PC-3 (cell line): ENCODE data around the gene PRPF6. TPM values are rescaled to one million over a fixed set of nuclear protein-coding genes. Genes with fewer than 3 reads are reported as not detected.

Experiments
- ATAC-seq: fragments of 200-7000 bp; cut with Tn5 transposase; 2 replicates; pipeline ENCODE4 v1.9.1; 2020; ENCODE audit warnings: mild to moderate bottlenecking, moderate library complexity
- BruUV-seq: library from RNA; stranded (reverse); fragments of 400-500 nt; replicated peaks from 2 replicates; lab custom pipeline; 2021; lab: Mats Ljungman, UMichigan
- CTCF ChIA-PET: fragments of 300-600 bp; sonication (Branson Sonifier 250); formaldehyde crosslinking; loops from one replicate; lab custom pipeline; 2022; ENCODE audit warnings: antibody characterized with exemption; lab: Charles Lee
- POLR2A ChIA-PET: fragments of 300-600 bp; sonication (Branson Sonifier 250); formaldehyde crosslinking; loops from one replicate; lab custom pipeline; 2022; ENCODE audit warnings: antibody characterized with exemption; ENCODE audit not compliant: unreplicated experiment; lab: Charles Lee
- DNase-seq: peaks from one replicate; pipeline ENCODE4 v3.0.0-alpha.2; 2015
- H2AFZ ChIP-seq: fragments of 300-600 bp; sonication (generic); 2 replicates; pipeline ENCODE4 v1.6.0; 2016; ENCODE audit warnings: antibody characterized with exemption, low read length
- H3F3A ChIP-seq: fragments of 300-600 bp; sonication (generic); one replicate; pipeline ENCODE4 v1.6.0; 2017; ENCODE audit warnings: antibody characterized with exemption, low read length, control low read depth, mild to moderate bottlenecking; ENCODE audit not compliant: unreplicated experiment
- H3K27ac ChIP-seq: fragments of 300-600 bp; sonication (generic); 2 replicates; pipeline ENCODE4 v1.5.1; 2016; ENCODE audit warnings: mild to moderate bottlenecking, low read length
- H3K27me3 ChIP-seq: fragments of 300-600 bp; sonication (generic); 2 replicates; pipeline ENCODE4 v1.6.1; 2016; ENCODE audit warnings: low read length, mixed read lengths
- H3K36me3 ChIP-seq: fragments of 300-600 bp; sonication (generic); 2 replicates; pipeline ENCODE4 v1.6.1; 2016; ENCODE audit warnings: low read depth, mixed run types, low read length, mixed read lengths
- H3K4me1 ChIP-seq: fragments of 300-600 bp; sonication (generic); 2 replicates; pipeline ENCODE4 v1.5.1; 2016; ENCODE audit warnings: low read length; ENCODE audit not compliant: insufficient read depth
- H3K4me2 ChIP-seq: fragments of 300-600 bp; sonication (generic); 2 replicates; pipeline ENCODE4 v1.6.0; 2016; ENCODE audit warnings: low read length
- H3K4me3 ChIP-seq: fragments of 300-600 bp; sonication (generic); 2 replicates; pipeline ENCODE4 v1.5.1; 2016; ENCODE audit warnings: mild to moderate bottlenecking, low read length, mixed read lengths
- H3K79me2 ChIP-seq: fragments of 300-600 bp; sonication (generic); 2 replicates; pipeline ENCODE4 v1.6.1; 2017; ENCODE audit warnings: low read length, mixed read lengths
- H3K9ac ChIP-seq: fragments of 300-600 bp; sonication (generic); 2 replicates; pipeline ENCODE4 v1.6.0; 2016; ENCODE audit warnings: mild to moderate bottlenecking, low read length
- H3K9me2 ChIP-seq: fragments of 300-600 bp; sonication (generic); replicated peaks from 2 replicates; pipeline ENCODE4 v1.6.1; 2016; ENCODE audit warnings: mixed run types, low read length, mixed read lengths
- H3K9me3 ChIP-seq: fragments of 300-600 bp; sonication (generic); 2 replicates; pipeline ENCODE4 v1.6.1; 2016; ENCODE audit warnings: low read length, mixed read lengths
- H4K20me1 ChIP-seq: fragments of 300-600 bp; sonication (generic); 2 replicates; pipeline ENCODE4 v1.6.1; 2016; ENCODE audit warnings: low read length, mixed read lengths
- EZH2 ChIP-seq: fragments of 300-600 bp; sonication (generic); IDR thresholded peaks from one replicate; pipeline ENCODE4 v1.6.1; 2017; ENCODE audit warnings: antibody characterized with exemption, mild to moderate bottlenecking, low read length; ENCODE audit not compliant: unreplicated experiment
- EZH2phosphoT487 ChIP-seq: fragments of 300-600 bp; sonication (generic); IDR thresholded peaks from 2 replicates; pipeline ENCODE4 v1.6.1; 2018; ENCODE audit warnings: mild to moderate bottlenecking, antibody characterized with exemption, low read length, borderline replicate concordance
- intact Hi-C: fragments of 100-400 bp; cut with micrococcal nuclease; formaldehyde crosslinking; loops from 2 replicates; pipeline ENCODE4 v1.9.0; 2023
- total RNA-seq: library from RNA; depleted of rRNA; stranded (reverse); fragments of >200 nt; gene quantifications from 2 replicates; pipeline ENCODE4 v1.2.3, GENCODE V29; 2014
- TF ChIP-seq, protein P1 (sequence below): fragments of 300-600 bp; sonication (generic); conservative IDR thresholded peaks from 2 replicates; pipeline ENCODE4 v1.5.1; 2017; ENCODE audit warnings: antibody characterized with exemption, low read depth, mild to moderate bottlenecking, low read length

Gene PRPF6
- total RNA-seq, 1 experiment from 2014 or later, result 67.1 TPM

DNA sequence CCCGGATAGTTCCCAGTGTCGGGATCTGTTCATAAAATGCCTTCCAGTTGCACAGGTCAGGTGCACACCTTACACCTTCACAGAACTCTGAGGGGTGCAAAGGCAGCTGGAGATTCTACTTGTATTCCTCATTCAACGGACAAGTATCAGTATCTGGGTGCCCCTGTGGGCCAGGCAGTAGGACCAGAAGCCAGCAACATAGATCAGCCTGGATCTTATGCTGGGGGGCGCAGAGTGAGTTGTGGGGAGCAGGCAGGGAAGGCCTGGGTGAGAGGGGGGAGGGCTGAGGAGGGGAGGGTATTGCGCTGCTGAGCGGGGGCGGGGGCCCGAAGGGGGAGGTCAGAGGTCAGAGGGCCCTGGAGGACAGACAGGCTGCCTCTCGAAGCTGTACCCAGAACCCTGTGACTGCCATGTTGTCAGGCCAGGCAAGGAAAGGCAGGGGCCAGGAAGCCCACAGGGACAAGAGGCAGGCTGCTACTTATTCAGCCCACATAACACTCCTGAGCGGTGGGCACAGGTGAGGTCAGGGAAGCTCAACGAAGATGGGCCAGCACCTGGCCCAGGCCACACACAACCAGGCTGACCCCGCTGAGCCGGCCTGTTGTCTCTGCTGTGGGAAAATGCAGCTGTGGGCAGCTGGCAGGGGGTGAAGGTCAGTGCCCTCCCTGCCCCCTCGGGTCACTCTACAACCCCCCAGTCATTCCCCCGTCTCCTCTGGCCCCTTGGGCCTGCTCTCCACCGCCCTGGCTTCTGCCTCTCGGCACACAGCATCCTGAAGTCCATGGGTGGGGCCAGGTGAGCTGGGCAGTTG lies 100.1 kb downstream of the PRPF6 start:
- intact Hi-C loops, result no loop called here
- H3K9me3 ChIP-seq, result no peaks in the 10 kb centered on the region
- H3K9me2 ChIP-seq, result no peaks in the 10 kb centered on the region
- peak overlapping the region; percentile 98 for H3K4me2 ChIP-seq
- DNase-seq, result no peak
- no peaks in the 10 kb centered on the region for H3F3A ChIP-seq
- H3K9ac ChIP-seq, result peak overlapping the region; percentile 75
- peaks cover 24% of the 10 kb centered on the region for H3K4me1 ChIP-seq
- no TSS peak for BruUV-seq
- H3K79me2 ChIP-seq, result peaks cover 19% of the 10 kb centered on the region
- 0 out of 2 replicates have a peak overlapping the region, but pooled peaks have one; percentile 93 for H2AFZ ChIP-seq
- ATAC-seq, result no peak
- TF ChIP-seq EZH2phosphoT487, result no peak
- TF ChIP-seq, protein P1, sequence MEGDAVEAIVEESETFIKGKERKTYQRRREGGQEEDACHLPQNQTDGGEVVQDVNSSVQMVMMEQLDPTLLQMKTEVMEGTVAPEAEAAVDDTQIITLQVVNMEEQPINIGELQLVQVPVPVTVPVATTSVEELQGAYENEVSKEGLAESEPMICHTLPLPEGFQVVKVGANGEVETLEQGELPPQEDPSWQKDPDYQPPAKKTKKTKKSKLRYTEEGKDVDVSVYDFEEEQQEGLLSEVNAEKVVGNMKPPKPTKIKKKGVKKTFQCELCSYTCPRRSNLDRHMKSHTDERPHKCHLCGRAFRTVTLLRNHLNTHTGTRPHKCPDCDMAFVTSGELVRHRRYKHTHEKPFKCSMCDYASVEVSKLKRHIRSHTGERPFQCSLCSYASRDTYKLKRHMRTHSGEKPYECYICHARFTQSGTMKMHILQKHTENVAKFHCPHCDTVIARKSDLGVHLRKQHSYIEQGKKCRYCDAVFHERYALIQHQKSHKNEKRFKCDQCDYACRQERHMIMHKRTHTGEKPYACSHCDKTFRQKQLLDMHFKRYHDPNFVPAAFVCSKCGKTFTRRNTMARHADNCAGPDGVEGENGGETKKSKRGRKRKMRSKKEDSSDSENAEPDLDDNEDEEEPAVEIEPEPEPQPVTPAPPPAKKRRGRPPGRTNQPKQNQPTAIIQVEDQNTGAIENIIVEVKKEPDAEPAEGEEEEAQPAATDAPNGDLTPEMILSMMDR, result no peak
- no peak for TF ChIP-seq EZH2
- POLR2A ChIA-PET, result no interaction called here
- H3K36me3 ChIP-seq, result no peaks in the 10 kb centered on the region
- H3K27me3 ChIP-seq, result no peaks in the 10 kb centered on the region
- CTCF ChIA-PET, result interaction anchor here (0.6 kb wide), 1 partner anchor 499 kb away, joined by 3 read pairs; no protein-coding TSS in a partner anchor
- H3K27ac ChIP-seq, result peak overlapping the region; percentile 14; the same call in 1 of the 2 replicates
- H3K4me3 ChIP-seq, result peak overlapping the region; percentile 88; the same call in 1 of the 2 replicates
- H4K20me1 ChIP-seq, result no peaks in the 10 kb centered on the region

DNA sequence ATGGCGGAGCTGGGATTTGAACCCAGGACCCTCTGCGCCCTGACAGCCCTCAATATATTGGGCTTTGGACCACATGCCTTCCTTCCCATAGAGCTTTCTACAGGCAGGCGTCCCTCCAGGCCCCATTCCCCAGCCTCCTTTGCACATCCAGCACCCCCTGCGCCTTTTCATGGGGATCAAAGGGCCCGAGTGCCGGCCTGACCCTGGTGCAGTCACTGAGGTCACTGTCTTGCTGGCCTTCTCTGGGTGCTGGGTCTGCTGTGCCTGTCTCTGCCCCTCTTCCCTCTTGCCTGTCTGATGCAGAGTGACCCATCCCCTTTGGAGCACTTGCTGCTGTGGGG lies 100.7 kb downstream of the PRPF6 start:
- H3K27ac ChIP-seq, result no peak overlapping the region
- H3K9ac ChIP-seq, result no peak overlapping the region
- POLR2A ChIA-PET, result no interaction called here
- H4K20me1 ChIP-seq, result no peaks in the 10 kb centered on the region
- peaks cover 19% of the 10 kb centered on the region for H3K79me2 ChIP-seq
- H3K4me2 ChIP-seq, result no peak overlapping the region
- peaks cover 29% of the 10 kb centered on the region for H3K4me1 ChIP-seq
- no peaks in the 10 kb centered on the region for H3K9me2 ChIP-seq
- intact Hi-C loops, result no loop called here
- CTCF ChIA-PET, result no interaction called here
- no peaks in the 10 kb centered on the region for H3K36me3 ChIP-seq
- H3K9me3 ChIP-seq, result no peaks in the 10 kb centered on the region
- ATAC-seq, result no peak
- H2AFZ ChIP-seq, result no peak overlapping the region
- H3K4me3 ChIP-seq, result no peak overlapping the region
- H3F3A ChIP-seq, result no peaks in the 10 kb centered on the region
- no TSS peak for BruUV-seq
- no peak for DNase-seq
- TF ChIP-seq, protein P1, result no peak
- TF ChIP-seq EZH2phosphoT487 (no peak), EZH2 (no peak)
- no peaks in the 10 kb centered on the region for H3K27me3 ChIP-seq
